Activated gamma-delta T cell (primary cell): Measurements from ENCODE around the gene CCDC146.

Experiments
- DNase-seq: peaks from one replicate; lab custom pipeline; 2025; lab: John Stamatoyannopoulos, UW

CCDC146 gene

GRCh38 chr7:77284005-77284404 lies 161.6 kb downstream of the CCDC146 start:
- DNase-seq, result no peak

DNA sequence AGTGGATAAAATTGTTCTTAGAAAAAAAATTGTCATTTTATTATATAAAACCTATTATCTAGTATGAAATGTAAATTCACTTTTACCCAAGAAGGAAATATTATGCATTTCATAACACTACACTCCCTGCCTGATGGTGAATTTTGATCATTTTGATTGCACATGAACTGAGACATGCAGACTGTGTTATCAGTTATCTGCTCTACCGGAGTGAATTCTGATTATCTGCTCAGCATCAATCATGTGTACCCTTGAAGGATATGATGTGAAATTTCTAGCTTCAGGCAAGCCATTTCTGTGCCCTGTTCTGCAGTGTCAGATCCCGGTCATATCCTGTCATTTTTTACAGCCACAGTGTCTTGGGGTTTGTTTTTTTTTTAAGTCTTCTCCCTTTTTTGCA lies 162.2 kb downstream of the CCDC146 start:
- no peak for DNase-seq

GRCh38 chr7:77288676-77289320 lies 166.4 kb downstream of the CCDC146 start:
- DNase-seq, result no peak

DNA sequence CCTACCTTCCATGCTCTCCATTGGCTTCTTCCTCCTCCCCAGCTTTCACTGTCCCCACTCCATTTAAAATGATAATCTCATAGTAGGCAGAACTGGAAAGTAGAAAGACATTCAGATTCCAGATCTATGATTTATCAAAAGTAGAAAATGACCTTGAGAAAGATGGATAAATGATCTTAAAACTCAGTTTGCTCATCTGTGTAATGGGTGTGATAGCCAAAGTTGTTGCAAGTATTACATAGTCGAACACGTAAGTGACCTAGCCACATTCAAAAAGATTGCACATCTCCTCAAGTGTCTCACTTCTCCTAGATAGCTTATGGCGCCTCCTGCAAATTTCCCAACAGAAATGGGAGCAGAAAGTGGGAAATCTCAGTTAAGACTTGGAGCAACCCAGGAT lies 167.0 kb downstream of the CCDC146 start:
- DNase-seq, result no peak

DNA sequence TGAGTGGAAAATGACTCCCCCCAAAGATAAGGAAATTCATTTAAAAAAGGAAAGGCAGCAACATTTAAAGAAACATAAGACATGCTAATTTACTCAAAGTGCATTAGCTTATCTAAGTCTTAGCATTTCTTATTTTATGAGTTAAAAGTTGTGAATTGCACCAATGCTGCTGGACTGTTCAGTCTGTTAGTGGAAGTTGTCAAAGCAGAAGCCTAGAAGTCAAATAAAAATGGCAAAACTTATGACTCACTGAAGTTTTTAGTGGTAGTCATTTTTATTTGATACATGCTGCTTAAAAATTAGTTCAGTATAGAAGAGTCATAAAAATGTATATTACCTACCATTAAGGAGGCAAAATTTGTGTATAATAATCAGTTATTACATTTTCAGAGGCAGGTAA lies 168.0 kb downstream of the CCDC146 start:
- no peak for DNase-seq

GRCh38 chr7:77293046-77293445 lies 170.6 kb downstream of the CCDC146 start:
- DNase-seq, result no peak

DNA sequence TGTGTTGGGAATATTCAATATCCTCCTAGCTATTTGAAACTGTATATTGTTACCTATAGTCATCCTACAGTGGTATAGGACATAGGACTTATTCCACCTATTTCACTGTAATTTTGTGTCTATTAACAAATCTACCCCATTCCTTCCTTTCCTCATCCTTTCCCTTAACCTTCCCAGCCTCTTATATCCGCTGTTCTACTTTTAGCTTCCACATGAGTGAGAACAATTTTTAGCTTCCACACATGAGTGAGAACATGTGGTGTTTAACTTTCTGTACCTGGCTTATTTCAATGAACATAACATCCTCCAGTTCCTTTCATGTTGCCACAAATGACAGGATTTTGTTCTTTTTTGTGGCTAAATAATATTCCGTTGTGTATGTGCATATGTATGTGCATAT lies 173.1 kb downstream of the CCDC146 start:
- no peak for DNase-seq

DNA sequence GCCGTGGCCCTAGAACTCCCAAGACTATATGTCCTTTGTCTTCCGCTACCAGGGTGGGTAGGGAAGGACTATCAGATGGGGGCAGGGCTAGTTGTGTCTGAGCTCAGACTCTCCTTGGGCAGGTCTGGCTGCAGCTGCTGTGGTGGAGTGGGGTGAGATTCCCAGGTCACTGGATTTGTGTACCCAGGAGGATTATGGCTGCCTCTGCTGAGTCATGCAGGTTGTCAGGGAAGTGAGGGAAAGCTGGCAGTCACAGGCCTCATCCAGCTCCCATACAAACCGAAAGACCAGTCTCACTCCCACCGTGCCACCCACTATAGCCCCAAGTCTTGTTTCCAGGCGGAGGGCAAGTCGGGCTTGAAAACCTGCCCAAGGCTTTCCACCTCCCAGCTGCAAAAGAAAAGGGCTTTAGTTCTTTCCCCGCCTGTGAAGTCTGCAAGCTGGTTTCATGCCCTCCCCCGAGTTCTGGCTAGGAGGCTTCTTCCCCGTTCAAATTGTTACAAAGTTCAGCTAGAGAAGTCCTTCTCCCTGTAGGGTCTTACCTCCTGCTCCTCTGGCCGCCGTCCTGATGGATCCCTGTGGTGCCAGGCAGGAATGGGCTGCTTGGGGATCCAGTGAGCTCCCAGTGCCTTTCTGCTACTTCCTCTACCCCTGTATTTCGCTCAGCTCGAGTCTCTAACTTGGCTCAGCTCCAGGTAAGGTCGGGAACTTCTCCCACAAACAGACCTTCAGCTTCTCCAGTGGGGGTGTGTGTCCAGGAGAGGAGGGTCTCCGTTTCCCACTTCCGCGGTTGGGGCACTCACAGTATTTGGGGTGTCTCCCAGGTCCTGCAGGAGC lies 184.0 kb downstream of the CCDC146 start:
- no peak for DNase-seq

GRCh38 chr7:77308792-77309191 lies 186.4 kb downstream of the CCDC146 start:
- DNase-seq, result no peak

GRCh38 chr7:77309714-77310220 lies 187.4 kb downstream of the CCDC146 start:
- no peak for DNase-seq

DNA sequence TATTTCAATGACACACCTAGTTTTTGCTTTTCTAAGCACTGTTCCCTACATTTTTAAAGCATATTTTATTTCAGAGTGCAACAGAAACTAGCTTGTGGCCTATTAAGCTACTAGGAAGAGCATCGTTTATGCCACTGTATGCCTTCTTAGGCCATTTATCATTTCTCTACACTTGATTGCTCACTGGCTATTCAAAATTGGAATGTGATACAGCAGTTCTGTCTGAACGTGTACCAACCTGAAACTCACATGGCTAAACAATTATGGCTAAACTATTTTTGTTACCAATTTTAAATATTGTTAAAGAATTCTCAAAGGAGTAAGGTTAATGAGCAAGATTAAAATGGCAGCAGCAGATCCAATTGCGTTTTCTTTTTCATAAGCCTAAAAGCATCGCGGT lies 188.6 kb downstream of the CCDC146 start:
- no peak for DNase-seq

DNA sequence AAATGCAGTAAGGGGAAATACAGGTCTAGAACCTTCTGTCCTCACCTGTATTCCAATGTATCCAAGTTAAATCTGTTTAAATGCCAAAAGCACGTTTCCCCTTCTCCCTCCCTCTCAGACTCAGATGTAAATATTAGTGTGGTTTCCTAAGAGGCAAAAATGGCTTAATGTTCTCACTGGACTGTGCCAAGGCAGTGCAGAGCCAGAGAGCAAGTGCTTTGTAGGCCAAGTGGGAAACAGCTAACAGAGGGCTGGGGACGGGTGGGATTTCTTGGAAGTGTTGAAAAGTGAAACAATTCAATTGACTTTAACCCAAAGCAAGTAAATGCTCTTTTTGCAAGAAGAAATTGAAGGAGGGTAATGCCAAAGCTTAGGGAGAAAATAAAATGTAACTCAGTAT lies 190.7 kb downstream of the CCDC146 start:
- DNase-seq, result no peak

- DNase-seq, result no peak
These were observed 191.6 kb downstream of the CCDC146 start for GRCh38 chr7:77313876-77314480.

GRCh38 chr7:77315182-77315591 lies 192.8 kb downstream of the CCDC146 start:
- DNase-seq, result no peak

GRCh38 chr7:77316219-77316978 lies 194.0 kb downstream of the CCDC146 start:
- no peak for DNase-seq

DNA sequence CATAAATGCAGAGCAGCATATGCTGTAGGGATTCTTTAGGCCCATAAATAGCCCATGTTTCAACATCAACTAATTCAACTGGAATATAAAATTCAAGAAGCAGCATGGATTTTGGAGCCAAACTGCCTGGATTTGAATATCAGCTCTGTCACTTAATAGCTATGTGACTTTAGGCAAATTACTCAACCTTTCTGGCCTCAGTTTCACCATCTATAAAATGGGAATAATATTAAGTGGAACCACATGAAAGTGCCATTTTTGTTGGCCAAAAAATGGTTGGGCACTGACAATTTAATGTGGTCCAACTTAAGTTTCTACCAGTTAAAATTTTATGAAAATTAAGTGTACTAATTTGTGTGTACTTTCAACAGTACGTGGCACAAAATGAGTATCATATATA lies 195.6 kb downstream of the CCDC146 start:
- no peak for DNase-seq

GRCh38 chr7:77320137-77320536 lies 197.7 kb downstream of the CCDC146 start:
- no peak for DNase-seq

GRCh38 chr7:77320714-77321113 lies 198.3 kb downstream of the CCDC146 start:
- no peak for DNase-seq

DNA sequence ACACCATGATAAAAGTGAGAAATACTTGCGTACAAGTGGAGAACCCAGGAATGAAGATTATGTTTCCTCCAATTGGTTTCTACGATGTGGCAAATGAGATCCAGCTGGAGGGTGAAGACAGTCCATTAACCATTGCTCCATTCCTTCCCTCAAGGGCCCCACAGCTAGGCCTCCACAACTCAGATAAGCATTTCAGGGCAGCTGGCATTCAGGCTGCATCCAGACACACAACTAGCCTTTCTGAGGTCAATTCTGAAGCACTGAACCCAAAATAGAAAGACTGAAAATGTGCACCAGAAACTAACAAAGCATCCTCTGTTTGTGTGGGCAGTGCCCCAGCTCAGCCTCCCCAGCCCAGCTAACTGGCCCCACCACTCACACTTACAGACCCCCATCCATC lies 198.9 kb downstream of the CCDC146 start:
- DNase-seq, result no peak

DNA sequence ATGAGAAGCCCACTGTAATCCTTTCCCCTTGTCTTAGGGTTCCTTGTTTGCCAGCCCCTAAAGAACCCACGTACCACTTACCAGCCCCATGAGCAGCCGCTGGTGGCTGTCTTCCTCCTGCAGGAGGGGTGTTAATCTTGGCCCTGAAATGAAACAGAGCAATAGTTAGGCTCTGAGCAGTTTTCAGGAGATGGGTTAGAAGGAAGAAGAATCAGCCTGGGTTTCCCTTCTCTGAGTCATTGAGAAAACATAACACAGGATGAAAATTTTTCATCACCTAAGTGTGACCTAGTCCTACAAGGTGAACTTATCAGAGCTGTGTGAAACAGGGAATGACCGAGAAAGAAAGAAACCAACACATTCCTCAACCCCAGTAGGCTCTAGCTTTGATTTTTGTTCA lies 203.7 kb downstream of the CCDC146 start:
- DNase-seq, result no peak

DNA sequence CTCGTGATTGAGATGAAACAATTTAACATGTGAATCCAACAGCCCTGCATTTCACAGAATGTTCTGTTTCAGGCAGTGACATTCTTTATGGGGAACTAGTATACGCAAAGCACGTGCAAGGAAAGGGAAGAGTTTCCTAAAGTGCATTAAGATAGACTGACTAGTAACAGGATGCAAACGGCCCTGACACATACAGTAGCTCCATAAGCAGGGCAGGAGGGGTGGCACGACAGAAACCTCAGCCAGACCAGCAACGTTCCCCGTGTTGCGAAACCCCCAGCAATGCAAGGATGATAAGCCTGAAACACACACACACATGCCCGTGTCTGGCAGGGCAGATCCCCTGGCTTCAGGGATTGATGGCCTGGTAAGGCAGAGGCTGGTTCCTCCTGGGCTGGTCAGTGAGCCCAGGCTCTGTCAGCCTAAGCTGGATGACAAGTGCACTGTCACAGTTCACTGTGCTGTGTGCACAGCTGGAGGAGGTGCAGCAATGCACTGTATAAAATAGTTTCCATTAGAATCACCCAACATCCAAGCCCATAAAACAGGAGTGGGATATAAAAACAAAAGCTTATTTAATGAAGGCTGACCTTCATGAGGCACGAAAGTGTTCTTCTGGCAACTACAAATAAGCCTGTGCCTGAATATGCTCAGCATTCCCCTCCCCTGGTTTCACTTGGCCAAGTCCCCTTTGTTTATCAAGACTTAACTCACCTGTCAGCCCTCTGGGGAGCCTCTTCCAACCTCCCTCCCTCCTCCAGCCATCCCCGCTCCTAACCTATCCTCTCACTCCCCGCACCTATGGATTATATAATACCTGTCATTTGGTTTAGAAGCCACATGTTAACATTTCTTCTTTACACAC lies 204.9 kb downstream of the CCDC146 start:
- no peak for DNase-seq
